Suprapubic skin (tissue), 4 donors: Measurements from ENCODE around the gene MED13L. TPM values are rescaled to one million over a fixed set of nuclear protein-coding genes. Genes with fewer than 3 reads are reported as not detected.
"Not testable (repeated sequence)": the region's sequence is repeated elsewhere in the genome, so short reads cannot be mapped to it uniquely, and the experiment has no call there.

Source experiments
- DNase-seq, 2 donors: peaks; one replicate each; pipeline ENCODE4 v3.0.0-alpha.2; 2019; ENCODE audit warnings: low spot score in 2 of 2
- H3K27ac ChIP-seq: fragments of 200-600 bp; sonication (generic); one replicate; pipeline ENCODE4 v1.5.1; 2019
- H3K27me3 ChIP-seq: fragments of 200-600 bp; sonication (generic); one replicate; pipeline ENCODE4 v1.5.1; 2019
- H3K36me3 ChIP-seq: fragments of 200-600 bp; sonication (generic); one replicate; pipeline ENCODE4 v1.5.1; 2019
- H3K4me1 ChIP-seq: fragments of 200-600 bp; sonication (generic); one replicate; pipeline ENCODE4 v1.5.1; 2019
- H3K4me3 ChIP-seq: fragments of 200-600 bp; sonication (generic); one replicate; pipeline ENCODE4 v1.5.1; 2019; ENCODE audit warnings: mild to moderate bottlenecking
- H3K9me3 ChIP-seq: fragments of 200-600 bp; sonication (generic); one replicate; pipeline ENCODE4 v1.5.1; 2019
- CTCF ChIP-seq, 2 donors: fragments of 200-600 bp in 1 of 2; fragments of 450-650 bp in 1 of 2; sonication (generic) in 1 of 2; IDR thresholded peaks; one replicate each; pipeline ENCODE4 v1.5.1; 2016 to 2019; ENCODE audit warnings: antibody characterized with exemption in 2 of 2, mild to moderate bottlenecking in 1 of 2, moderate library complexity in 1 of 2
- EP300 ChIP-seq: sonication (generic); formaldehyde crosslinking; IDR thresholded peaks from one replicate; pipeline ENCODE4 v1.6.1; 2017; ENCODE audit warnings: antibody characterized with exemption
- POLR2A ChIP-seq, 2 donors: fragments of 450-650 bp; IDR thresholded peaks; one replicate each; pipeline ENCODE4 v1.6.1; 2017; ENCODE audit warnings: antibody characterized with exemption in 2 of 2, mild to moderate bottlenecking in 2 of 2, moderate library complexity in 2 of 2
- POLR2AphosphoS5 ChIP-seq, 3 donors: sonication (generic); formaldehyde crosslinking; IDR thresholded peaks; one replicate each; pipeline ENCODE4 v1.6.1; 2017; ENCODE audit warnings: antibody characterized with exemption in 3 of 3
- WGBS: methylation state at CpG from one replicate; pipeline ENCODE4 v1.1.5; 2018; 5-methylcytosine and 5-hydroxymethylcytosine counted together
- total RNA-seq, 4 donors: library from RNA; depleted of rRNA; stranded (reverse); fragments of >200 nt; gene quantifications; one replicate each; pipeline ENCODE4 v1.1.0, GENCODE V29; 2016

MED13L gene
- total RNA-seq, 4 donors from 2014 or later: 173 to 418 (median 228) TPM

GRCh38 chr12:116293687-116294453 is 16.4 kb upstream of the MED13L start:
- Histone ChIP-seq H3K4me1 (peaks cover 7% of the 10 kb centered on the region), H3K4me3 (no peak overlapping the region), H3K9me3 (no peaks in the 10 kb centered on the region), H3K27ac (no peak overlapping the region), H3K36me3 (no peaks in the 10 kb centered on the region), H3K27me3 (no peaks in the 10 kb centered on the region)
- TF ChIP-seq POLR2A (IDR thresholded peaks at IDR 0.05): no peak
- no peak for TF ChIP-seq CTCF (IDR thresholded peaks at IDR 0.05)
- TF ChIP-seq EP300: no peak
- no peak for TF ChIP-seq POLR2AphosphoS5 (IDR thresholded peaks at IDR 0.05)
- DNase-seq: no peak
- 48% methylated on average over 4 of the region's 4 CpGs for WGBS

DNA sequence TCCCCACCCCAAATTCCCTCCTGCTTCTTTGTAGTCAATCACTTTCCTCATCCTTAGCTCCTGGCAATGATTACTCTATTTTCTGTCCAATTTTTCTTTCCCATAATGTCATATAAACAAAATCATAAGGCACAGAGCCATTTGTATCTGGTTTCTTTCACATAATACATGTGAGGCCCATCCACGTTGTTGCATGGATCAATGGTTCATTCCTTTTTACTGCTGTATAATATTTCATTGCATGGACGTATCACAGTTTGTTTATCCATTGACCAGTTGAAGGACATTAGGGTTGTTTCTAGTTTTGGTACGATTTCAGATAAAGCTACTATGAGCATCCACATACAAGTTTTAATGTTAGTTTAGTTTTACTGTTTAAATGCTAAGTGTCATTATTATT is 13.7 kb upstream of the MED13L start:
- WGBS: 87% methylated on average over 3 of the region's 3 CpGs
- TF ChIP-seq POLR2AphosphoS5 (IDR thresholded peaks at IDR 0.05) (no peak), POLR2A (IDR thresholded peaks at IDR 0.05) (no peak), CTCF (IDR thresholded peaks at IDR 0.05) (no peak), EP300 (no peak)
- Histone ChIP-seq H3K36me3 (no peaks in the 10 kb centered on the region), H3K27me3 (no peaks in the 10 kb centered on the region), H3K27ac (no peak overlapping the region), H3K9me3 (no peaks in the 10 kb centered on the region), H3K4me3 (no peak overlapping the region), H3K4me1 (peaks cover 6% of the 10 kb centered on the region)
- DNase-seq: no peak

DNA sequence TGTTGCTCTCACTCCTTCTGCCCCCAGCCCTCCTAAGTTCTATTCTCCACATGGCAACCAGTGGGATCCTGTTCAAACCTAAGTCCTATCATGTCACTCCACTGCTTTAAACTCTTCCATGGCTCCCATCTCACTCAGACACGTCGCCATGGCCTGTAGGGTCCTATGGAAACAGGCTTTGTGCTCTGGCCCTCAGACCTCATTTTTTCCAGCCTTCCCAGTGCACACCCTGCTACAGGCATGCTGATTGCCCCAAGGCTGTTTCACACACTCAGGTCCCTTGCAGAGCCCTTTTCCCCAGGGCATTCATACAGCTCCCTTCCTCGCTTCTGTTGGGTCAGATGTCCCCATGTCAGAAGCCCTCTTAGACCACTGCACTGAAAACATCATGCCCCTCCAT is 11.2 kb upstream of the MED13L start:
- no peak overlapping the region for H3K4me3 ChIP-seq
- TF ChIP-seq POLR2A (IDR thresholded peaks at IDR 0.05) (no peak), CTCF (IDR thresholded peaks at IDR 0.05) (no peak), EP300 (no peak), POLR2AphosphoS5 (IDR thresholded peaks at IDR 0.05) (no peak)
- no peaks in the 10 kb centered on the region for H3K9me3 ChIP-seq
- no peaks in the 10 kb centered on the region for H3K27me3 ChIP-seq
- peaks cover under 1% of the 10 kb centered on the region for H3K4me1 ChIP-seq
- no peak overlapping the region for H3K27ac ChIP-seq
- DNase-seq: no peak
- no peaks in the 10 kb centered on the region for H3K36me3 ChIP-seq
- 89% methylated on average over 3 of the region's 3 CpGs for WGBS

GRCh38 chr12:116287842-116288301 is 10.4 kb upstream of the MED13L start:
- Histone ChIP-seq H3K9me3 (no peaks in the 10 kb centered on the region), H3K36me3 (no peaks in the 10 kb centered on the region), H3K27ac (no peak overlapping the region), H3K27me3 (no peaks in the 10 kb centered on the region), H3K4me3 (no peak overlapping the region), H3K4me1 (no peaks in the 10 kb centered on the region)
- WGBS: 76% methylated on average over 3 of the region's 3 CpGs
- no peak for TF ChIP-seq POLR2A (IDR thresholded peaks at IDR 0.05)
- TF ChIP-seq POLR2AphosphoS5 (IDR thresholded peaks at IDR 0.05): no peak
- TF ChIP-seq CTCF (IDR thresholded peaks at IDR 0.05): no peak
- TF ChIP-seq EP300: no peak
- no peak for DNase-seq

DNA sequence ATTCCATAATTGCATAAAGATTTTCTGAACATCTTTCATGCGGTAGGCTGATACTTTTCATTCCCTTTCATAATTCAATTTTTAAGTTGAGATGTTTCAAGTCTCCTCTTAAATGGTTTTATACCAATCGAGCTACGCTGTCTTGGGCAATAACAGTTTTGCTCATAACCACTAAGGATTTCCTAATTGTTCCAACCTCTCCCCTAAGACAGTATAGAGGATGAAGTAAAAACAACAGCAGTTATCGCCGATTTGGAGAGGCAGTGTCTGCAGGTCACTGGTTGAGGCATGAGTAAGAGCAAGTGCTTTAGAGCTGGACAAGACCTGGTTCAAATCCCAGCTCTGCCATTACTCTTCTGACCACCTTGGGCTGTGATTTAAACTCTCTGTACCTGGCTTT is 6.9 kb upstream of the MED13L start:
- no peaks in the 10 kb centered on the region for H3K36me3 ChIP-seq
- no peaks in the 10 kb centered on the region for H3K4me1 ChIP-seq
- no peaks in the 10 kb centered on the region for H3K27me3 ChIP-seq
- WGBS: 84% methylated on average over 5 of the region's 5 CpGs
- DNase-seq: no peak
- H3K9me3 ChIP-seq: no peaks in the 10 kb centered on the region
- TF ChIP-seq CTCF (IDR thresholded peaks at IDR 0.05) (no peak), EP300 (no peak), POLR2A (IDR thresholded peaks at IDR 0.05) (no peak), POLR2AphosphoS5 (IDR thresholded peaks at IDR 0.05) (no peak)
- H3K4me3 ChIP-seq: no peak overlapping the region
- no peak overlapping the region for H3K27ac ChIP-seq

DNA sequence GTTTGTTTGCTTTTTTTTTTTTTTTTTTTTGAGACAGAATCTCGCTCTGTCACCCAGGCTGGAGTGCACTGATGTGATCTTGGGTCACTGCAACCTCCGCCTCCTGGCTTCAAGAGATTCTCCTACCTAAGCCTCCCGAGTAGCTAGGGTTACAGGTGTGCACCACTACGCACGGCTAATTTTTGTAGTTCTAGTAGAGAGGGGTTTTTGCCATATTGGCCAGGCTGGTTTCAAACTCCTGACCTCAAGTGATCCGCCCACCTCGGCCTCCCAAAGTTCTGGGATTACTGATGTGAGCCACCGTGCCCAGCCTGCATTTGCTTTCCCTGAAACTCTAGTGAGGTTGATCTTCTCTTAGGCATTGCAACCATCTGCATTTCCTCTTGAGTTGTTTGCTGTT is 6.4 kb upstream of the MED13L start:
- not testable (repeated sequence) for DNase-seq, H3K27me3 ChIP-seq, H3K36me3 ChIP-seq, H3K9me3 ChIP-seq, H3K27ac ChIP-seq, H3K4me1 ChIP-seq, H3K4me3 ChIP-seq
- WGBS: 91% methylated on average over 8 of the region's 8 CpGs
